Measurements from ENCODE around the gene FLNB. TPM values are rescaled to one million over a fixed set of nuclear protein-coding genes. Genes with fewer than 3 reads are reported as not detected.

FLNB gene
- total and polyA plus RNA-seq, 2 of the 13 experiments (the other 11 are each of a cell fraction or from before 2014, with no cell fraction given): 106 to 130 TPM

- no peaks in the 10 kb centered on the region for H3K79me2 ChIP-seq (ENCODE audit: insufficient read depth, low read length)
- TF ChIP-seq ZNF629 (CRISPR knock-in tag; conservative IDR thresholded peaks at IDR 0.05) (peak; percentile 66), TFE3 (CRISPR knock-in tag; IDR thresholded peaks at IDR 0.05) (no peak)
- POLR2A ChIA-PET: interaction anchor here (0.8 to 2.2 kb wide), 3 partner anchors 11 to 91 kb away, joined by 3 to 17 read pairs (median 3); no protein-coding TSS in a partner anchor
- H3K27me3 ChIP-seq (ENCODE audit: control insufficient read depth in 1 of 2, insufficient read depth in 2 of 2, low read length in 2 of 2): no peaks in the 10 kb centered on the region
- H3K36me3 ChIP-seq (replicated peaks in 1 of 2; ENCODE audit: control insufficient read depth in 1 of 2, insufficient read depth in 2 of 2, low read length in 2 of 2): no peaks in the 10 kb centered on the region
- CTCF ChIA-PET (ENCODE audit: low intra/inter-chr PET ratio, low total read pairs): no interaction called here
- H3K4me3 ChIP-seq (replicated peaks in 1 of 3; ENCODE audit: insufficient read depth in 1 of 3, low read depth in 2 of 3, low read length in 3 of 3): no peak overlapping the region
- no TSS peak for BruUV-seq (replicated peaks)
- peak overlapping the region; percentile 74 for H3K27ac ChIP-seq (ENCODE audit: extremely low read length, insufficient read depth, low read length)
- no peaks in the 10 kb centered on the region for H4K20me1 ChIP-seq (ENCODE audit: insufficient read depth, low read length)
- peaks cover 64% of the 10 kb centered on the region for H3K4me1 ChIP-seq (ENCODE audit: insufficient read depth, low read length)
- H3K9ac ChIP-seq (ENCODE audit: insufficient read depth, low read depth, low read length): no peak overlapping the region
- DNase-seq (ENCODE audit: low spot score) (no peak), ATAC-seq (no peak), FAIRE-seq (no peak)
- in situ Hi-C loops (cut with HindIII; ENCODE audit: extremely low pct_ligation_motif_present, low pct_unique_long_range_greater_than_20kb) (loop anchor here (5.0 kb wide), 1 partner anchor 45 kb away; the partner anchor contains the start of gene FLNB), intact Hi-C loops (cut with micrococcal nuclease; ENCODE audit: unreplicated experiment) (loop anchor here (1.0 to 5.0 kb wide), 3 partner anchors 45 to 211 kb away; partner anchors contain the start of gene FLNB)
- H3K9me3 ChIP-seq (ENCODE audit: low read length): no peaks in the 10 kb centered on the region
- H2AFZ ChIP-seq (ENCODE audit: low read length): no peak overlapping the region
- no peak overlapping the region for H3K4me2 ChIP-seq (ENCODE audit: low read depth, low read length)
- WGBS (ENCODE audit: low lambda C conversion rate): 79% methylated on average over 6 of the region's 6 CpGs
These were observed 45.8 kb upstream of the FLNB start for GRCh38 chr3:57962448-57962834.

GRCh38 chr3:57963811-57964346, 44.3 kb upstream of the FLNB start:
- Histone ChIP-seq H4K20me1 (ENCODE audit: insufficient read depth, low read length) (no peaks in the 10 kb centered on the region), H3K27me3 (ENCODE audit: control insufficient read depth in 1 of 2, insufficient read depth in 2 of 2, low read length in 2 of 2) (no peaks in the 10 kb centered on the region), H3K4me2 (ENCODE audit: low read depth, low read length) (peak overlapping the region; percentile 44), H3K4me1 (ENCODE audit: insufficient read depth, low read length) (peaks cover 74% of the 10 kb centered on the region), H3K4me3 (replicated peaks in 1 of 3; ENCODE audit: insufficient read depth in 1 of 3, low read depth in 2 of 3, low read length in 3 of 3) (no peak overlapping the region), H3K9ac (ENCODE audit: insufficient read depth, low read depth, low read length) (0 out of 2 replicates have a peak overlapping the region, but pooled peaks have one; percentile 27), H2AFZ (ENCODE audit: low read length) (no peak overlapping the region), H3K27ac (ENCODE audit: extremely low read length, insufficient read depth, low read length) (peak overlapping the region; percentile 27), H3K79me2 (ENCODE audit: insufficient read depth, low read length) (no peaks in the 10 kb centered on the region), H3K36me3 (replicated peaks in 1 of 2; ENCODE audit: control insufficient read depth in 1 of 2, insufficient read depth in 2 of 2, low read length in 2 of 2) (no peaks in the 10 kb centered on the region), H3K9me3 (ENCODE audit: low read length) (no peaks in the 10 kb centered on the region)
- BruUV-seq (replicated peaks): no TSS peak
- peak; percentile 27 for TF ChIP-seq HNRNPLL (IDR thresholded peaks at IDR 0.05; ENCODE audit: low read depth, low read length, poor library complexity, severe bottlenecking)
- TF ChIP-seq ZNF333 (CRISPR knock-in tag; IDR thresholded peaks at IDR 0.05; ENCODE audit: borderline replicate concordance): no peak
- TF ChIP-seq ZNF629 (CRISPR knock-in tag; conservative IDR thresholded peaks at IDR 0.05): peak; percentile 71
- no peak for ATAC-seq
- intact Hi-C loops (cut with micrococcal nuclease; ENCODE audit: unreplicated experiment): loop anchor here (5.0 kb wide), 2 partner anchors 43 to 138 kb away; partner anchors contain the start of gene FLNB
- FAIRE-seq: no peak
- CTCF ChIA-PET (ENCODE audit: low intra/inter-chr PET ratio, low total read pairs): no interaction called here
- 26% methylated on average over 5 of the region's 7 CpGs for WGBS (ENCODE audit: low lambda C conversion rate)
- POLR2A ChIA-PET: no interaction called here
- no peak for DNase-seq (ENCODE audit: low spot score)
- in situ Hi-C loops (cut with HindIII; ENCODE audit: extremely low pct_ligation_motif_present, low pct_unique_long_range_greater_than_20kb): loop anchor here (5.0 kb wide), 1 partner anchor 43 kb away; the partner anchor contains the start of gene FLNB
